GM12878 (cell line): Measurements from ENCODE around the gene EYA2. TPM values are rescaled to one million over a fixed set of nuclear protein-coding genes. Genes with fewer than 3 reads are reported as not detected.

Experiments
- ATAC-seq: fragments of 200-7000 bp; cut with Tn5 transposase; 3 replicates; pipeline ENCODE4 v1.9.1; 2020; ENCODE audit warnings: mild to moderate bottlenecking, moderate library complexity
- BruUV-seq: library from RNA; stranded (reverse); fragments of 400-500 nt; replicated peaks from 2 replicates; lab custom pipeline; 2021; lab: Mats Ljungman, UMichigan
- CTCF ChIA-PET: fragments of 300-600 bp; sonication (Branson Sonifier 250); formaldehyde crosslinking; extraction: SDS; loops from one replicate; lab custom pipeline; 2021; ENCODE audit warnings: inconsistent platforms; lab: Yijun Ruan, JAX
- POLR2A ChIA-PET: fragments of 350-600 bp; formaldehyde crosslinking; extraction: SDS; loops from one replicate; lab custom pipeline; 2021; ENCODE audit warnings: inconsistent platforms; lab: Charles Lee
- RAD21 ChIA-PET: fragments of 300-600 bp; sonication (Branson Sonifier 250); formaldehyde crosslinking; loops from one replicate; lab custom pipeline; 2023; ENCODE audit warnings: antibody characterized with exemption; ENCODE audit not compliant: unreplicated experiment; lab: Charles Lee
- SMC1A ChIA-PET: fragments of 300-600 bp; sonication (Branson Sonifier 250); formaldehyde crosslinking; loops from one replicate; lab custom pipeline; 2023; ENCODE audit not compliant: unreplicated experiment, uncharacterized antibody; lab: Charles Lee
- DNase-seq: peaks from one replicate; pipeline ENCODE4 v3.0.0-alpha.2; 2011; ENCODE audit warnings: low read depth, low spot score
- FAIRE-seq: peaks from 3 replicates; lab custom pipeline; 2011; peaks lifted over from hg19 to GRCh38; lab: Jason Lieb, UNC
- H2AFZ ChIP-seq: 2 replicates; pipeline ENCODE4 v1.6.0; 2011; ENCODE audit warnings: low read depth, low read length, control low read depth; ENCODE audit not compliant: control insufficient read depth
- H3K27ac ChIP-seq: 2 replicates; pipeline ENCODE4 v1.5.1; 2011; ENCODE audit warnings: control low read depth; ENCODE audit not compliant: control insufficient read depth, insufficient read depth
- H3K27me3 ChIP-seq, 2 experiments: replicated peaks in 1 of 2; 2 replicates each; pipeline versions ENCODE4 v1.6.0 to v1.6.1; 2011; ENCODE audit warnings: low read length in 1 of 2; ENCODE audit not compliant: control insufficient read depth in 2 of 2, insufficient read depth in 2 of 2
- H3K36me3 ChIP-seq, 2 experiments: 2 replicates each; pipeline ENCODE4 v1.5.1; 2011; ENCODE audit warnings: low read length in 1 of 2; ENCODE audit not compliant: control insufficient read depth in 2 of 2, insufficient read depth in 2 of 2
- H3K4me1 ChIP-seq: 2 replicates; pipeline ENCODE4 v1.6.1; 2011; ENCODE audit warnings: mild to moderate bottlenecking, low read length, moderate library complexity, mixed read lengths; ENCODE audit not compliant: control insufficient read depth, insufficient read depth
- H3K4me2 ChIP-seq: 2 replicates; pipeline ENCODE4 v1.6.0; 2011; ENCODE audit warnings: control low read depth; ENCODE audit not compliant: control insufficient read depth, insufficient read depth
- H3K4me3 ChIP-seq: fragments of 200-600 bp; sonication (generic); 2 replicates; pipeline ENCODE4 v1.5.1; 2016
- H3K79me2 ChIP-seq: 2 replicates; pipeline ENCODE4 v1.6.0; 2011; ENCODE audit warnings: low read length; ENCODE audit not compliant: control insufficient read depth, insufficient read depth
- H3K9ac ChIP-seq: 2 replicates; pipeline ENCODE4 v1.8.0; 2011; ENCODE audit warnings: low read length, control low read depth, mixed read lengths; ENCODE audit not compliant: control insufficient read depth, insufficient read depth
- H3K9me3 ChIP-seq: replicated peaks from 3 replicates; pipeline ENCODE4 v1.5.1; 2011; ENCODE audit warnings: mild to moderate bottlenecking, low read length; ENCODE audit not compliant: control insufficient read depth, insufficient read depth
- H4K20me1 ChIP-seq: 2 replicates; pipeline ENCODE4 v1.6.0; 2011; ENCODE audit not compliant: control insufficient read depth, insufficient read depth
- BMI1 ChIP-seq: fragments of 450-650 bp; IDR thresholded peaks from 2 replicates; pipeline ENCODE4 v1.6.1; 2016; ENCODE audit warnings: mild to moderate bottlenecking, moderate library complexity, borderline replicate concordance
- CHD1 ChIP-seq: IDR thresholded peaks from 2 replicates; pipeline ENCODE4 v1.6.1; 2012; ENCODE audit warnings: low read depth, low read length, improper control_type of control experiment
- ETV6 ChIP-seq, 2 experiments: fragments of 450-650 bp in 1 of 2; IDR thresholded peaks in 1 of 2; conservative IDR thresholded peaks in 1 of 2; 2 replicates each; pipeline ENCODE4 v1.6.1; 2014; ENCODE audit warnings: antibody characterized with exemption in 1 of 2, borderline replicate concordance in 1 of 2, low read depth in 1 of 2, mild to moderate bottlenecking in 1 of 2, moderate library complexity in 1 of 2
- FOS ChIP-seq: IDR thresholded peaks from 3 replicates; pipeline ENCODE4 v1.6.1; 2011; ENCODE audit warnings: borderline replicate concordance; ENCODE audit not compliant: insufficient read length; ENCODE audit errors: extremely low read depth
- IKZF1 ChIP-seq: fragments of 450-650 bp; conservative IDR thresholded peaks from 2 replicates; pipeline ENCODE4 v1.6.1; 2017; ENCODE audit warnings: antibody characterized with exemption, mild to moderate bottlenecking
- IRF4 ChIP-seq: IDR thresholded peaks from 2 replicates; pipeline ENCODE4 v1.6.1; 2011; ENCODE audit warnings: low read depth, low read length
- KAT2A ChIP-seq: conservative IDR thresholded peaks from 2 replicates; pipeline ENCODE4 v1.6.1; 2011; ENCODE audit warnings: low read depth, low read length; ENCODE audit not compliant: control insufficient read depth
- POLR2A ChIP-seq: IDR thresholded peaks from 2 replicates; pipeline ENCODE4 v1.6.1; 2011; ENCODE audit warnings: low read depth, mild to moderate bottlenecking, low read length
- RBBP5 ChIP-seq: fragments of 200-600 bp; sonication (generic); conservative IDR thresholded peaks from 2 replicates; pipeline ENCODE4 v1.6.1; 2016
- SP1 ChIP-seq: IDR thresholded peaks from one replicate; pipeline ENCODE4 v1.6.1; 2011; ENCODE audit warnings: low read depth, low read length
- SREBF1 ChIP-seq: IDR thresholded peaks from 2 replicates; pipeline ENCODE4 v1.6.1; 2012; ENCODE audit warnings: mild to moderate bottlenecking, low read length
- TAF1 ChIP-seq: IDR thresholded peaks from 2 replicates; pipeline ENCODE4 v1.6.1; 2011; ENCODE audit warnings: mild to moderate bottlenecking, low read depth, low read length, borderline replicate concordance
- ZBED1 ChIP-seq: IDR thresholded peaks from 2 replicates; pipeline ENCODE4 v1.6.1; 2016; ENCODE audit warnings: borderline replicate concordance
- ZNF274 ChIP-seq: IDR thresholded peaks from one replicate; pipeline ENCODE4 v1.8.0; 2011; ENCODE audit not compliant: insufficient read length, insufficient read depth
- WGBS: methylation state at CpG from one replicate; pipeline ENCODE4 v1.1.6; 2016; ENCODE audit warnings: low lambda C conversion rate; ENCODE audit not compliant: insufficient replicate concordance, insufficient coverage; ENCODE audit errors: missing lambda C conversion rate; 5-methylcytosine and 5-hydroxymethylcytosine counted together
- in situ Hi-C: fragments of 300-500 bp; cut with MboI; formaldehyde crosslinking; loops from 9 replicates; pipeline ENCODE4 v1.14.3; 2018; ENCODE audit warnings: mixed read lengths
- intact Hi-C: fragments of 100-400 bp; cut with micrococcal nuclease; formaldehyde crosslinking; loops from one replicate; pipeline ENCODE4 v1.14.2; 2022; ENCODE audit not compliant: unreplicated experiment
- polyA plus RNA-seq, 11 experiments: library from polyadenylated mRNA; depleted of rRNA in 4 of 11; unstranded in 6 of 11; stranded (reverse) in 5 of 11; fragments of >200 nt; fragmentation: Nextera tagmentation in 4 of 11; fragmentation: Illumina TruSeq in 1 of 11; extraction: Ambion mirVana in 4 of 11; extraction: Trizol in 1 of 11; gene quantifications; 1 replicate in 1 of 11; 2 replicates in 10 of 11; pipeline versions ENCODE4 v1.2.1 to v1.2.3, GENCODE V29; 2011 to 2016; ENCODE audit warnings: inconsistent platforms in 2 of 11, missing spikeins in 2 of 11, low read depth in 1 of 11
- total RNA-seq, 4 experiments: library from RNA; depleted of rRNA in 3 of 4; stranded (reverse); fragments of >200 nt in 3 of 4; fragmentation: Illumina TruSeq in 1 of 4; extraction: Trizol in 1 of 4; gene quantifications; 2 replicates each; pipeline versions ENCODE4 v1.2.1 to v1.2.3, GENCODE V29; 2013 to 2021
- TF ChIP-seq, protein P1 (sequence below): IDR thresholded peaks from 2 replicates; pipeline ENCODE4 v1.6.1; 2012; ENCODE audit warnings: low read depth, low read length, improper control_type of control experiment
- TF ChIP-seq, protein P2 (sequence below): fragments of 450-650 bp; IDR thresholded peaks from 2 replicates; pipeline ENCODE4 v1.6.1; 2017; ENCODE audit warnings: low read depth, mild to moderate bottlenecking, moderate library complexity

EYA2 gene
- total and polyA plus RNA-seq, 10 of the 15 experiments (the other 5 are each of a cell fraction or from before 2014, with no cell fraction given): 0.20 TPM; not detected in 9

DNA sequence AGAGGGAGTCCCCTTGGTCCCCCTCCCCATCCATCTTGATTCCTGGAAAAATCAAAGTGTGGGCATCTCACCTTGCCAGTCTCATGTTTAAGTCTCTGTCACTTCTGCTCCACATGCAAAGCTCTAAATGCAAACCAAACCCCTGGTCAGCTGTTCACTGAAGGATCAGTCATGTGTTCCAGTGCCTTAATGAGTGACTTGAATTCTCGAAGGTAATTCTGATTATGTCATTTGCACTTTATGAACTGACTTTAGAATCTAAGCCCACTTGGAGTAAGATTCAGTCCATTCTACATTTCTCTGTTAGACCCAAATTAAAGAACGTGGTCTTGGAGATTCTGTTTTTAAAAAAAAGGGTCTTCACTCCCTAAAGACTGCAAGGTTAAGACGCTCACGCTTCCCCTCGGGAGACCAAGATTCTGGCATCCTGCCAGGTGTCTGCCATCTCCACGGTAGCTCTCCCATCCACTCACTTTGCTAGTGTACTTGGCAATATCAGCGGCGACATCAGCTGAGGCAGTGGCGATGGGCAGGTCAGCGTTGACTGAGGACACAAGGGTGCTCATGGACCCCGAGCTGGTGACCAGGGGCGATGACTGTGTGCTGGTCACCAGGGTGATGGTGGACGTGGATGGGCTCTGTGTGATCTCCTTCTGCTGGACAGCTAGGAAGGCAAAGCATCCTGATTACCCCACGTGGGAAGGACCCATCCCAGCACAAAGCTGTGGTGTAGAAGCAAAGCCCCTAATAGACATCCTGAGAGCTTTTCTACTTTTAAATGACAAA lies 341.4 kb downstream of the EYA2 start:
- in situ Hi-C loops: no loop called here
- no TSS peak for BruUV-seq
- no peak for DNase-seq

DNA sequence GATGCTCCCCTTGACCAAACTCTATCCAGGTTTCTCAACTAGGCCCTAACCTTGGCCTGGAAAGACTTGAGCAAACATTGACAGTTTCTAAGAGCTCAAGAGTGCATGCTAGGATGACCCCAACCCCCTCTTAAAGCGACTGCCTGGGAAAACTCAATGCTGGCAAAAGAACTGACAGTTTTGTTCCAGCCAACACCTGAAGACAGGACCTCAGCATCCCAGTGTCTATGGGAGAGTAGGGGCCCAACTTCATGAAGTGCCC lies 341.9 kb downstream of the EYA2 start:
- ChIA-PET SMC1A (interaction anchor here (0.6 to 1.7 kb wide), 2 partner anchors 148 to 346 kb away, joined by 3 read pairs; no protein-coding TSS in a partner anchor), RAD21 (no interaction called here), POLR2A (interaction anchor here (0.6 to 0.7 kb wide), 2 partner anchors 9 to 342 kb away, joined by 3 to 5 read pairs; no protein-coding TSS in a partner anchor), CTCF (interaction anchor here (1.0 kb wide), 1 partner anchor 17 kb away, joined by 3 read pairs; no protein-coding TSS in a partner anchor)
- H3K9ac ChIP-seq: no peak overlapping the region
- no peaks in the 10 kb centered on the region; the same call in none of the 2 replicates for H4K20me1 ChIP-seq
- H3K27ac ChIP-seq: no peak overlapping the region
- BruUV-seq: no TSS peak
- peaks cover 35 to 39% of the 10 kb centered on the region in 2 experiments for H3K36me3 ChIP-seq
- no peaks in the 10 kb centered on the region for H3K27me3 ChIP-seq
- H3K4me3 ChIP-seq: no peak overlapping the region
- FAIRE-seq: no peak
- in situ Hi-C loops: no loop called here
- H3K4me1 ChIP-seq: peaks cover 5% of the 10 kb centered on the region; the same call in 1 of the 2 replicates
- no peaks in the 10 kb centered on the region; the same call in 2 of the 3 replicates for H3K9me3 ChIP-seq
- no peaks in the 10 kb centered on the region; the same call in 1 of the 2 replicates for H3K79me2 ChIP-seq
- H3K4me2 ChIP-seq: no peak overlapping the region
- intact Hi-C loops: no loop called here
- no peak for ATAC-seq
- WGBS: 92% methylated on average over 1 of the region's 1 CpG
- DNase-seq: no peak
- no peak overlapping the region for H2AFZ ChIP-seq
- TF ChIP-seq TAF1 (no peak), KAT2A (no peak), IKZF1 (no peak), SREBF1 (no peak), RBBP5 (no peak), CHD1 (no peak), FOS (no peak), BMI1 (no peak), SP1 (no peak), IRF4 (no peak), ZNF274 (no peak)
- TF ChIP-seq, protein P1, sequence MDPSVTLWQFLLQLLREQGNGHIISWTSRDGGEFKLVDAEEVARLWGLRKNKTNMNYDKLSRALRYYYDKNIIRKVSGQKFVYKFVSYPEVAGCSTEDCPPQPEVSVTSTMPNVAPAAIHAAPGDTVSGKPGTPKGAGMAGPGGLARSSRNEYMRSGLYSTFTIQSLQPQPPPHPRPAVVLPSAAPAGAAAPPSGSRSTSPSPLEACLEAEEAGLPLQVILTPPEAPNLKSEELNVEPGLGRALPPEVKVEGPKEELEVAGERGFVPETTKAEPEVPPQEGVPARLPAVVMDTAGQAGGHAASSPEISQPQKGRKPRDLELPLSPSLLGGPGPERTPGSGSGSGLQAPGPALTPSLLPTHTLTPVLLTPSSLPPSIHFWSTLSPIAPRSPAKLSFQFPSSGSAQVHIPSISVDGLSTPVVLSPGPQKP: no peak
- TF ChIP-seq, protein P2, sequence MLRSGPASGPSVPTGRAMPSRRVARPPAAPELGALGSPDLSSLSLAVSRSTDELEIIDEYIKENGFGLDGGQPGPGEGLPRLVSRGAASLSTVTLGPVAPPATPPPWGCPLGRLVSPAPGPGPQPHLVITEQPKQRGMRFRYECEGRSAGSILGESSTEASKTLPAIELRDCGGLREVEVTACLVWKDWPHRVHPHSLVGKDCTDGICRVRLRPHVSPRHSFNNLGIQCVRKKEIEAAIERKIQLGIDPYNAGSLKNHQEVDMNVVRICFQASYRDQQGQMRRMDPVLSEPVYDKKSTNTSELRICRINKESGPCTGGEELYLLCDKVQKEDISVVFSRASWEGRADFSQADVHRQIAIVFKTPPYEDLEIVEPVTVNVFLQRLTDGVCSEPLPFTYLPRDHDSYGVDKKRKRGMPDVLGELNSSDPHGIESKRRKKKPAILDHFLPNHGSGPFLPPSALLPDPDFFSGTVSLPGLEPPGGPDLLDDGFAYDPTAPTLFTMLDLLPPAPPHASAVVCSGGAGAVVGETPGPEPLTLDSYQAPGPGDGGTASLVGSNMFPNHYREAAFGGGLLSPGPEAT: no peak

More for the DNA sequence above, 341.4 kb downstream of the EYA2 start:
- H3K4me3 ChIP-seq: no peak overlapping the region
- SMC1A ChIA-PET: interaction anchor here (1.7 kb wide), 1 partner anchor 148 kb away, joined by 3 read pairs; no protein-coding TSS in a partner anchor
- no peaks in the 10 kb centered on the region; the same call in 1 of the 2 replicates for H3K79me2 ChIP-seq
- 97% methylated on average over 13 of the region's 14 CpGs for WGBS
- peaks cover 34 to 43% of the 10 kb centered on the region in 2 experiments for H3K36me3 ChIP-seq
- no peaks in the 10 kb centered on the region; the same call in 2 of the 3 replicates for H3K9me3 ChIP-seq
- H4K20me1 ChIP-seq: no peaks in the 10 kb centered on the region; the same call in 1 of the 2 replicates
- intact Hi-C loops: no loop called here
- H3K27ac ChIP-seq: no peak overlapping the region
- RAD21 ChIA-PET: no interaction called here
- CTCF ChIA-PET: interaction anchor here (0.5 to 1.0 kb wide), 3 partner anchors 17 to 555 kb away, joined by 3 read pairs; no protein-coding TSS in a partner anchor
- no peaks in the 10 kb centered on the region for H3K27me3 ChIP-seq
- H3K9ac ChIP-seq: no peak overlapping the region
- H2AFZ ChIP-seq: no peak overlapping the region
- FAIRE-seq: no peak
- TF ChIP-seq RBBP5: no peak
- TF ChIP-seq POLR2A: peak; percentile 35; the same call in 1 of the 2 replicates
- no peak for TF ChIP-seq ZBED1
- 0 out of 4 replicates have a peak, but pooled peaks of 1 of the 2 experiments have one; percentile 55 for TF ChIP-seq ETV6 (conservative IDR thresholded peaks at IDR 0.05 in 1 of 2, IDR thresholded peaks at IDR 0.05 in 1 of 2; ENCODE audit: borderline replicate concordance in 1 of 2, low read depth in 1 of 2)
- H3K4me2 ChIP-seq: no peak overlapping the region
- POLR2A ChIA-PET: interaction anchor here (0.7 kb wide), 1 partner anchor 8 kb away, joined by 5 read pairs; no protein-coding TSS in a partner anchor
- ATAC-seq: no peak
- peaks cover 5% of the 10 kb centered on the region; the same call in 1 of the 2 replicates for H3K4me1 ChIP-seq
